ENCODE measurements around the gene POC1A.
"Not testable (repeated sequence)": the region's sequence is repeated elsewhere in the genome, so short reads cannot be mapped to it uniquely, and the experiment has no call there.

Gene POC1A

GRCh38 chr3:52183786-52184445 lies 29.7 kb upstream of the POC1A start:
- no peak for DNase-seq (ENCODE audit: low read depth)

- DNase-seq (ENCODE audit: low read depth), result no peak
Measured at GRCh38 chr3:52182691-52183090, 28.5 kb upstream of the POC1A start.

DNA sequence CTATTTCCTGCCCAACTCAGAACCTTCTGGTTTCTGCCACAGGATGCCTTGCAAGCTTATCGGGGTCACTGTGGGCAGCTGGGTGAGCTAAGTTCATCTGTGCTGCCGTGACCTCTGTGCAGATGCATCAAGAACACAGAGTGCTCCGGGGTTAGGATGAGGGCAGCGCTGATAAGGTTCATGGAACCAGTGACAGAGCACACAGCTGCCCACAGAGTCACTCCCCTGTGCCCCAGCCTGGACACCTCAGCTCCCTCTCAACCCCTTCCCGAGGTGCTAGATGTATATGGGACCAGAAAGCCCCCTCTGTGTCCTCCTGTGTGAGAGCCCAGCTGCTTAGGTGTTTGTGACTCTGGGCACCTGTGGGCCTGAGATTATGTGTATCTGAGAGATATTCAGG lies 28.0 kb upstream of the POC1A start:
- no peak for DNase-seq (ENCODE audit: low read depth)

DNA sequence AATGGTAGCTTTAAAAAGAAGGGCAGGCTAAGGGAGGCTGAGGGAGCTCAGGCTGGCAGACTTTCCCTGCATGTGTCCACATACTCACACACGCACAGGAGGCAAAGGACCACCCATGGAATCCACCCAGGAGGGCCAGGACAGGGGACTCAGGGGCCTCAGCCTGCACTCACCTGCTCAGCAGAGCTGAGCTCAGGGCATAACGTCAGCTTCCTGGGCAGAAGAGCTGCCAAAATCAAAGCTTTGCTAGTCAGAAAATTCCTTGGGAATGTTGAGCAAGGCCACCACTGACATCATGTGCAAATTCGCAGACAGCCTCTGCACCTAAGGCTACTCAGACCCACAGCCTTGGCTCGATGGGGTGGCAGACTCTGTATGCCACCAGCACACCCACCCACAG lies 27.3 kb upstream of the POC1A start:
- DNase-seq (ENCODE audit: low read depth), result no peak

DNA sequence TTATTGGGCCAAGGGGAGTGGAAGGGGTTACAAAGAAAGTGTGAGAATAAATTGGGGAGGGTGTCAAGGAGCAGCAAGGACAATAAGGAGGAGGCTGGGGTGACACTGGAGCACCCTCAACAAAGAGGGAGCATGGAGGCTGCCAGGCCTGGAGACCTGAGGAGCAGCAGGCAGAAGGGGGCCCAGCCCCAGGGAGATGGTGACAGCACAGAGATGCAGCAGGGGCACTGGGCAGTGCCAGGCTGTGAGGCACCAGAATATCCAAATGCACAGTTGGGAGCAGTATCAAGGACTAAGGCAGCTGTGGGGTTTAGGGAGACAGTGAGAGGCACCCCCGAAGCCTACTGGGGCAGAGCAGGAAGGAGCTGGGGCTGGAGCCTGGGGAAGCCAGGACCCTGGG lies 24.3 kb upstream of the POC1A start:
- DNase-seq (ENCODE audit: low read depth), result no peak

- DNase-seq (ENCODE audit: low read depth), result not testable (repeated sequence)
Measured at GRCh38 chr3:52178126-52178525, 23.9 kb upstream of the POC1A start.

- DNase-seq (ENCODE audit: low read depth), result no peak
Measured at GRCh38 chr3:52177701-52178042, 23.4 kb upstream of the POC1A start.

- DNase-seq (ENCODE audit: low read depth), result no peak
Measured at GRCh38 chr3:52176951-52177700, 22.9 kb upstream of the POC1A start.

- DNase-seq (ENCODE audit: low read depth), result no peak
Measured at GRCh38 chr3:52176180-52176752, 22.0 kb upstream of the POC1A start.

GRCh38 chr3:52175416-52176179 lies 21.4 kb upstream of the POC1A start:
- no peak for DNase-seq (ENCODE audit: low read depth)

DNA sequence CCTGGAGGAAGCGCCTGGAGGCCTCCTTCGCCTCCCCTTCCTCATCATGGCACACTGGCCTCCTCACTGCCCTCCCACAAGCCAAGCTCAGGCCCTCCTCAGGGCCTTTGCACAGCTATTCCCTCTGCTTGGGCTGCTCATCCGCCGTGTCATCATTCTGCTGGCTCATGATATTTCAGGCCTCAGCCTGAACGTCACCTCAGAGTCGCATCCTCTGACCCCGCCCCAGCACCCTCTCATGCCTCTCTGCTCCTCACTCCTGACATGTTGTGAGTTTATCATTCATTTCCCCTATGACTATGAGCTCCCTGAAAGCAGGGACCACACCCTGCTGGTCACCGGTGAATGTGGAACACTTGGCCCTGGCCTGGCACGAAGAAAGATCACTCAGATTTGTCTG lies 20.7 kb upstream of the POC1A start:
- no peak for DNase-seq (ENCODE audit: low read depth)

DNA sequence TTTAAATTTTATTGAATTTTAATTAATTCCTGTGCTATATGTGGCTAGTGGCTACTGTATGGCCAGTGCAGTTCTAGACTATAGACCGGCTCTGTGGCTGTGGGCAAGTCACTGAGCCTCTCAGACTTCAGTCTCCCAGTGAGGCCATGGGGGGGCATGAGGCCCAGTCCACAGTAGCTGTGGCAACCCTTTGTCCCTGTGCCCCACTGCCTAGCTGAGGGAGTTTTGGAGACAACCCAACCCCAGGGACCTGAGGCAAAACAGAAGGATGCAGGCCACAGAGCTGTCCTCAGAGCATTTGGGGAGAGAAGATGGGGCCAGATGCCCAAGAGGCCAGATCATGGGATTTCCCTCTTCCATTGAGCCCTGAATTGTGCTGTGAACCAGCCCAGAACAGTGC lies 18.9 kb upstream of the POC1A start:
- no peak for DNase-seq (ENCODE audit: low read depth)

DNA sequence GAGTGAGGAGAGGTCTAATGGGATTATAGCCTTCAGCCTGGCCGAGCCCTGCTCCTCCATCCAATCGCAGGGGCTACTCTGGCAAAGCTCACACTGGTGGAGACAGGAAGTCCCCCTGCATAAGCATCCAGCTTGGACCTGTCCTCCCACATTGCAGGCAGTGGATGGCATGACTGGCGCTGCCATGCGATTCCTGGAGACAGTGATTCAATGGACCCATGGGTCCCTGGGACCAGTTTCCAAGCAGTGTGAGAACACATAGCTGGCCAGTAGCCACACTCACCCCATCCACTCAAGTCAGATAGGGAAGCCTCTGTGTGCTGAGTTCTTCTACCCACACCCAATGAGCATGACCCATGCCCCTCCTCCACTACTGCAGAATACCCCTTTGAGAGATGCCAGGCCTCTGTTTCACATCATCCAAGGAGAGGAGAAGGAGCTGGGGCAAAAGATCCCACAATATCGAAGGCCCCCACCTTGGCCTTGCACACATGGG lies 18.1 kb upstream of the POC1A start:
- no peak for DNase-seq (ENCODE audit: low read depth)

- no peak for DNase-seq (ENCODE audit: low read depth)
Measured at GRCh38 chr3:52171514-52172261, 17.5 kb upstream of the POC1A start.

DNA sequence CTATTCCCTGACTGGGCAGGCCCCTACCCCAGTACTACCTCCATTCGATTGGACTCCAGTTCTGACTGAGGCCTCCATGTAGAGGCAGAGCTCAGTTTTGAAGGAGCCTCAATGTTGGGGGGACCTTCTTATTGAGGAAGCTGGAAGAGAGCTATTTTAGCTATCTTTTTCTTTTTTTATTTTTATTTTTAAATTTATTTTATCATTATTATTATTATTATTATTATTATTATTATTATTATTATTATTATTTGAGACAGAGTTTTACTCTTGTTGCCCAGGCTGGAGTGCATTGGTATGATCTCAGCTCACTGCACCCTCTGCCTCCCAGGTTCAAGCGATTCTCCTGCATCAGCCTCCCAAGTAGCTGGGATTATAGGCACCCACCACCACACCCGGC lies 16.0 kb upstream of the POC1A start:
- DNase-seq (ENCODE audit: low read depth), result not testable (repeated sequence)

- DNase-seq (ENCODE audit: low read depth), result no peak
Measured at GRCh38 chr3:52167240-52167639, 13.0 kb upstream of the POC1A start.

DNA sequence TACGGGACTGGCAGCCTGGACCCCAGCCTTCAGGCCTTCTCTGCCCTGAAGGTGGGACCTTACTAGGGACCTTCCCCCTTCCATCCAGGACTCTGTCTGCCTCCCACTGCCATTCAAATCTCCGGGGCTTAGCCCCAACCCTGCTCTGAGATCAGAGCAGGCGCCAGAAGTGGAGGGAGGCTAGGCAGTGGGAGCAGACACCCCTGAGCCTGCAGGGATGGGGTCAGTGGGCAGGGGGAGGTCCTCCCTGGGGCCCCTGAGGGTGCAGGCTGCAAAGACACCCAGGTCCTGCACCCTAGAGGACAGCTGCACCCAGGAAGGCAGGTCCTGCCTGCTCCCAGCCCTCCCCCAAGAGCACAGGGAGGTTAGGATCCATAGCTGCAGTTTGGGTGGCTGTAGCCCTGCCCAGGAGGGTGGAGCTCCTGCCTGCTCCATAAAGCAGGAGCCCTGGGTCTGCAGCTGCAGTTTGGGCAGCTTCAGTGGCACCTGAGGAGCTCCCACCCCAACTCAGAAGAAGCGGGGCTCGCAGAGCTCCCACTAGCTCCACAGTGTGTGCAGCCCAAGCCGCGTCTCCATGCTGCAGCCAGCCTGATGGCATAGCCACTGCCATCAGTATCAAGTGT lies 8.1 kb upstream of the POC1A start:
- no peak for DNase-seq (ENCODE audit: low read depth)

GRCh38 chr3:52159503-52159902 lies 5.3 kb upstream of the POC1A start:
- DNase-seq (ENCODE audit: low read depth), result no peak

DNA sequence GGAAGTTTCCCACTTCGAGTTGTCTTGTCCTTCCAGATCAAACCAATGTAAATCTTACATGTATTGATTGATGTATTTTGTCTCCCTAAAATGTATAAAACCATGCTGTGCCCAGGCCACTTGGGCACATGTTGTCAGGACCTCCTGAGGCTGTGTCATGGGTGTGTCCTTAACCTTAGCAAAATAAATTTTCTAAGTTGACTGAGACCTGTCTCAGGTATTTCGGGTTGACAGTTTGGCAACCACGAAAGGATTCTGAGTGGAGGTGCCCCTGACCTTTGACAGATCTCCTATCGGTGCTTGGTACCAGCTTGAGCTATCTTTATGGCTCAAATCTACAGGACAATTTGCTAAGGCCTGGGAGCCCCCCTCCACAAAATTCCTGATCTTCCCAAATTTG lies 1.7 kb upstream of the POC1A start:
- DNase-seq (ENCODE audit: low read depth), result no peak

DNA sequence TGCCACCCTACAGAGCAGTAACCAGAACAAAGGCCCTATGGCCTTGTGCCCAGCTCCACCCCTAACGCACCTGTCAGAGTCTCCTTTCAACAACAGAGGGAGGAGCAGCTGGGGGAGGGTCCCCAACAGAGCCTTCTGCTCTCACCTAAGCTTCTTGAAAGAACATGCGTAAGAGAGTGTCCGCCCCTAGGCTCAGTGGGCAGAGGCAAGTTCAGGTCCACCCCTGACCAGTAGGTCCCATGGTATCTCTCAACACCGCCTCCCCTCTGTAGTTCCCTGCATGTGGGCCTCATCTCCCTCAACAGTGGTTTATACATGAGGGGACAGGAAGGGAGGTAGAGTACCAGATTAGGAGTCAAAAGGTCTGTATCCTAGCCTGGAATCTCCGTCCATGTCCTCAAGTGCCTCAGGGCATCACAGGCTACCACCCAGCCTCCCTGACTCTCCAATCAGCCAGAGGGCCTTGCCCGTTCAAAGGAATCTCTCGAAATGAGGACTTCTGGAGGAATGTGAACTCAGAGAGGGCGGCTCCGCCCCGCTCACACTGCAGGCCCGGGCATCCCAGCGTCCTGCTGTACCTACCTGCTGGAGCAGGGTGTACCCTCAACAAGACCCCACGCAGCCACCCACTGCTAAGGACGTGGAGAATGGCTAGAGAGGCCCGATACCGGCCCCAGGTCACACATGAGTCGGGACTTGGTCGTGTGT lies 680 bp downstream of the POC1A start:
- DNase-seq (ENCODE audit: low read depth), result no peak

GRCh38 chr3:52151991-52152390 lies 2.2 kb downstream of the POC1A start:
- not testable (repeated sequence) for DNase-seq (ENCODE audit: low read depth)

Data from activated gamma-delta T cell treated with anti-CD3 and anti-CD28 coated beads, Interleukin-2, amount 50 U/mL, for 16 hours (primary cell).